Hindlimb muscle (tissue), 1 donor: ENCODE results near the gene TBX15. TPM values are rescaled to one million over a fixed set of nuclear protein-coding genes. Genes with fewer than 3 reads are reported as not detected.
"Not testable (repeated sequence)": the region's sequence is repeated elsewhere in the genome, so short reads cannot be mapped to it uniquely, and the experiment has no call there.

Experiments used
- DNase-seq: peaks from one replicate; pipeline ENCODE4 v3.0.0-alpha.2; 2013
- polyA plus RNA-seq: library from polyadenylated mRNA; unstranded; fragments of 120-200 nt; gene quantifications from one replicate; pipeline ENCODE4 v1.2.1, GENCODE V29; 2013; ENCODE audit not compliant: insufficient read length

The TBX15 gene
- polyA plus RNA-seq, 1 donor = 61.2 TPM

DNA sequence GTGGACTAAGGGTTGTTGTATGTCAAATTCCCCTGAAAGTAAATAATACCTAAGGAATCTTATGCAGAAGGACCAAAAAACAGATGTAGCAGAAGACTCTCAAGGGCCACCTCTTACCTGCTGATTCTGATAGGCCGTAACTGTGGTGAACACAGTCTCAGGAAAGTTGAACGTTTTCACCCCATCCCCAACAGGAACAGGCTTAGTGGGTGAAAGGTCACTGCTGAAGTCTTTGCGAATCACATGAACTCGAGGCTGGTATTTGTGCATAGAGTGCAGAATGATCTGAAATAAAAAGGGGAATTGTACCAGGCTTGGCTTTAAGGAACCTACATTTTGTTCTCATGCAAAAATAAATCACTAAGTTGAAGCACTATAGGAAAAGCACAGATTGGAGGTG, 64.8 kb downstream of the TBX15 start:
- no peak for DNase-seq

DNA sequence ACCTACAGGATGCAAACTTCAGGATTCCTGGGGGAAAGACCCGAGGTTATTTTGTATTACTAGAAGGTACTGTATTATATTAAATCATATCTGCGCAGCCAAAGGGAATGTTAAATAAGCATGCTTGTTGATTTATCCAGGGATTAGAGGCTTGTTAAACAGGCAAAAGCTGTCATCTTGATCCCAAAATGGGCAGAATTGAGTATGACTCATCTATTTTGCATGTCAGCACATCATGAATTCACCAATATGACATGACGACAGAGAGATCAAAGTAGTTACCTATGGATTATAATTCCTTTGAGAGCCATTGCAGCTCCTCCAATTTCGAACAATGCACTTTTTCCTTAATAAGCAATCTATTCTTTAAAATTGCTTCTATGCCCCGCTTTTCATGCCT, 66.1 kb downstream of the TBX15 start:
- no peak for DNase-seq

DNA sequence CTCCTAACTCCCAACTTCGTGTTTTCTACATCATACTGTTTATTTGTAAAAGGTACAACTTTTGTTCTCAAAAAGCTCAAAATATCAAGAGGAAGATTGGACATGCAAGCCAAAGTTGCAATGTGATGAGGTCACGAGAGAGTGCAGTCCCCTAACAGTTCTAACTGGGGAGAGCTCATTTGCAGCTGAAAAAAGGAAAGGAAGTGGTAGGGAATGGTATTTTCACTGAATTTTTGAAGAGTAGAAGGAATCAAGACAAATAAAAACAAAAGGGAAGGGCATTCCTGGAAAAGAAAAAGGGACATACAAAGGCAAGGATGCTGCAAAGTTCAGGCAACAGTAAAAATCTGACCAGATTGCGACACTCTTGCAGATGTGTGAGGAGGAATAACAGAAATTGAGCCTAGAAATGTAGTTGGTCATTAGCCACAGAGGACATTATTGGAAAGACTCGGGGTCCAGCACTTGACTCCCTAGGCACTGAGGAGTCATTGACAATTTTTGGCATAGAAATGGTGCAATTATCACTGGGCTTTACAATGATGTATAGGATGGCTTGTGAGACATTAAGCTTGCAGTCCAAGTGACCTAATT, 67.9 kb downstream of the TBX15 start:
- DNase-seq = no peak

DNA sequence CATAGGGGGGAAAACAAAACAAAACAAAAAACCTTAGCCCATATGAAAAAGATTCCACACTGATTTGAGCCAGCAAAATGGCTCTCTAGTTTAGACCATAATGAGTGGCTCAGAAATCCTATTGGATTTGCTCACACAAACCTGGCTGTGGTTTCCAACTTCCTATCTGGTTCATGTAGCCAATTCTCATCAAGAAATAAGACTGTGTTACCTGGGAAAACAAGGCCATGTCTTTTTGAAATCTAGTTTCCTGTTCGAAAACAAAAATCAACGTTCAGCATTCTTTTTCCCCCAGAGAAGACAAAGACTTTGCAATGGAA, 69.2 kb downstream of the TBX15 start:
- DNase-seq = no peak

DNA sequence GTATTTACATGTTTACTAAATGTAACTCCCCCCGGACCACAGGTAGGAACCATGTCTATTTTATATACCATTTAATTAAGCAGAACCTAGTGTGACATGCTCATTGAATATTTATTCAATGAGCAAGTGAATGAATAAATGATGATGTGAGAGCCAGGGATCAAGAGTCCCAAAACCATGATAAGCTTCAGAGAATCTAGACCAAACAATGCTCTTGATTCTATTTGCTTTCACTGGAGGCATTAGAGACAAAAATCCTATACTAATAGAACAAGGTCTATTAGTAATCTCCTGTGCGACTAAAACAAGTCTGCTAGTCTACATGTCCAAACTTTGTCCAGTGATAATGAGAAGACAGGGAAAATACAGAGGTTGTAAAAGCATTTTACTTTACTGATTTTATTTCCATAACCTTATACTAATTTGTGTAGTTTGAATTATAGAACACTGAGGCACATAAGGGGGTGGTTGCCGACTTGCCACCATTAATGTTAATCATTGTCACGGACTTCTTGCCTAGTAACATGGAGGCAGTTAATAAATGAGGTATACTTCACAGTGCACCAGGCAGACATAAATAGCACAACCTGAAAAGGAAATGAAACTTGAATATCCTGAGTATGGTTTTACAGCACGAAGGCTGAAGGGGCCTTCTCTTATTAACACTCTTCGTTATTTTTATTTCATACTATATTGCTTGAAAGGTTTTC, 69.8 kb downstream of the TBX15 start:
- DNase-seq = no peak

DNA sequence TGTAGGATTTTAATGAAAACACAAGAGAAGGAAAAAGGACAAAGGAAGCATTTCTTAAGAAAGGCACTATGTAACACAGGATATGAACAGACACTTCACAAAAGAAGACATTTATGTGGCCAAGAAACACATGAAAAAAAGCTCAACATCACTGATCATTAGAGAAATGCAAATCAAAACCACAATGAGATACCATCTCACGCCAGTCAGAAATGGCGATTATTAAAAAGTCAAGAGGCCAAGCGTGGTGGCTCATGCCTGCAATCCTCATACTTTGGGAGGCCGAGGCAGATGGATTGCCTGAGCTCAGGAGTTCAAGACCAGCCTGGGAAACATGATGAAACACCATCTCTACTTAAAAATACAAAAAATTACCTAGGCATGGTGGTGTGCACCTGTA, 71.8 kb downstream of the TBX15 start:
- not testable (repeated sequence) for DNase-seq

DNA sequence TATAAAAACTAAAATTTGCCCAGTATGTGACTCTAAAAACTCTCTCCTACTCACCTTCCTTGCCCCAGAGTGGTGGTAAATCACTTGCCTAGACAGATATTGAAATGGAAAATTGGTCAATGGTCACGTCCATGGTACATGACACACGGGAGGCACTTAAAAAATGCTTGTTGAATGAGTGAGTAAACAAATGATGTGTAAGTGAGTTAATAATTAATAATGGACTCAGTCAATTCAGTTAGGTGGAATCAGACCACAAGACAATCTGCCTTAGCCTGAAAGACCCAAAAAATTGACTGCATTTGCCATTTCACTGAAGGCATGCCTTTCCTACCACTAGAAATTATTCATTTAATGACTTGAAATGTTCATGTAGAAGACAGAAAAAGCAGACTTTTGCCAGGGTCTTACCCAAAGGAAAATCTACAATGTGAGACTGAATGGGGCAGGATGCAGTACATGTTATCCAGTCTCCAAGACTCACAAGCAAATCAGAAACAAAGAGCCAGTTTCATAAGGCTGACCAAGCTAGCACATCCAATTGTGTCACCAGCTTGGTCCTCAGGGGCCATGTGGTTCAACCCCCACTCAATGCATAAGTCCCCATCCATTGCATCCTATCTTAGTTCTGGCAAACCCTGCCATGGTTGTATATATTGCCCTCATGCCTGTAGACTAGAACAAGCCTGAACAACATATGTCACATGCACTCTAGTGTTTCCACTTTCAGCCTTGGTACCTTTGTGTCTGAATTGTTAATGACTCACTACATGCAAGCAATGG, 73.6 kb downstream of the TBX15 start:
- no peak for DNase-seq

DNA sequence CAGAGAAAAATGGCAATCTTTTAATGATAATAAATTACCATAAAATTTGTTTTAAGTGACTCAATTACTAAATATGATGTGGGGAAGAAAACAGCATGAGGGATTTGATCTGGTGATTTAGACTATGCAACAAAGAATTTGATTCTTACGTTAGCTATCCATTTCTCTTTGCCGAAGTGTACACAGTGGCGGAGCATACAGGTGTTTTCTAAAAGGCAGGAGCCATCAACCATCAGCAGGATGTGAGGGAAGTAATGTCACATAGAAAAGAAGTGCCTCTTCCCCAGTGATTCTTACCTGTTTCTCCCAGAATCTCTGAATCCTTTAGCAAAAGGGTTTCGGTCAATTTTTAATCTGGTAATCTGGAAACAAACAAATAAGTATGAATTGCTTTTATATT, 74.3 kb downstream of the TBX15 start:
- no peak for DNase-seq

DNA sequence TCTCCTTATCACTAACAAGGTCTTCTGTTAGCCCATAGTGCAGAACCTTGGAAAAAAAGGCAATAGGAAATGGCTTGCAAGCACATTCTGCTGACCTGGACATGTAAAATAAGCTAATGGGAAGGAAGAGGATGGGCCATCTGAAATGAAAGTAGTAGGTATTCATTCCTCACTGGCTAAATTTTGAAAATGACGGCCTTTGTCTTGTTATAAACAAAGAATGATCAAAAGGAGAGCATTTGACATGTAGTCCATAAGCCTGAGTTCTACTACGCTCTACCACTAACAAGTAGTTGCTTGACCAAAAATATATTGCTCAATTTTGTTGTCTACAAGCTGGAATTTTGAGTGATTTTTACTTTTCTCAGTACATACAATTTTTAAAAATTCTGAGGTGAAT, 75.6 kb downstream of the TBX15 start:
- DNase-seq = no peak

DNA sequence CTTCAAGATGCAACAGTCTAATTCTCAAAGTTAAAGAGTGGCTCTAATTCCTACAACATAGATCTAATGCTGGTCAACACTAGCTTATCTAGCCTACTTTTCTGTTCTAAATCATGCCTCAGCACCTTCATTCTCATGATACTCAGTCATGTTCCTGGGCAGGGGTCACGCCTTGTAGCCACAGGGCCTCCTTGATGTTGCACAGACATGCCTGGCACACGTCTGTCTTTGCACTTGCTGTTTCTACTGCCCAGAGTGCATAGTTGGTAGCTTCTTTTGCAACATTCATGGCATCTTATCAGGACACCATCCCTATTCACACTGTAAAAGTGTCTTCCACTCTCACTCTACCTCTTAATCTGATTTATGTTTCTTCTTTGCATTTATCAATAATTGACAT, 76.6 kb downstream of the TBX15 start:
- DNase-seq = no peak

DNA sequence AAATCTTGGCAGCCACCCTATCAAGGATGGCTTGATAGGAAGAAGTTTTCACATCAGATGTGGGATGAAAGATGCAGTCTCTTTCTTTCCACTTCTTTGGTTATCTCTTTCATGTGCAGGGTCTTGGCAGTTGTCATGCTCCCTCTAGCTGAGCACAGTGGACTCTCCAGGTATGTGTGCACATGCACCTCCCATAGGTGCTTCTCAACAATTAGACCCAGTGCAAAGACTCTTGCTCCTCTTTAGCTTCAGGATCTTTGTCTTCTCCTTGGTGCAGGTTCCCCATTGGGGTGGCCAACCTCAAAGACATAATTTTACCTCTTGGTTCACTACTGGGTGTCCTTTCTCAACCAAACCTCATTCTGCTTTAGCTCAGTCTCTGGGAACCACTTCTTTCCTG, 80.7 kb downstream of the TBX15 start:
- no peak for DNase-seq

DNA sequence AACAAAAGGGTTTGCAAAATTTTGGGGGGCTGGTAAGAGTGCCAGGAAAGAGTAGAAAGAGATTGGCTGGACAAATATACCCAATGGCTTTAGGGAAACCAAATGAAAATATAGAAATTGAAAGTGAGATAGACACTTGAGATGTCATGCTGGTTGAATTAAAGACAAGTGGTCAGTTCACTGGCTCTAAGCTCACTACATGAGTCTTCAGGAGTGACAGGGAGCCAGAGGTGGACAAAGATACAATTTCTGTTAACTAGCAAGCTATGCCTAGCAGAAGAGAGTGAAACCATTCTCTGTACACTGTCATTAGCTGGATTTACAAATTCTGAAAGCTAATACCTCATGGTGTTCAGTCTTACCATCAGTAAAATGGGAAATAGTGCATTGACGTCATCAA, 82.5 kb downstream of the TBX15 start:
- no peak for DNase-seq

DNA sequence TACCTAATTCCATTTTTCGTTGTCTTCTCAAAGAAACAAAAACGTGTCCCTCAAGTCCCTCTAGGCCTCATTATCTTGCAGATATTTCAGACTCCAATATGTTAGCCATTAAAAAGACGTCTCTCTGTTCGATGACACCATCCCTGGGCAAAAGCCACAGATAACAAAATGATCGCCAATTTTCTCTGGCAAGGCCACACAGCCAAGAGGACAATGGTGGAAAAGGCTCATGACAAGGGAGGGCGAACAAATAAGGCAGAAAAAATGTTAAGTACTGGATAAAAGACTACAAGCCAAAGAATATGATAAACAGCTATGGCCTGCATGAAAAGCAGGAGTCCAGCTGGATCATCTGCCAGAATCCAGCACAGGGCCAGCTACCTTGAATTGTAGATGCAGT, 82.9 kb downstream of the TBX15 start:
- DNase-seq = peak; percentile 34

DNA sequence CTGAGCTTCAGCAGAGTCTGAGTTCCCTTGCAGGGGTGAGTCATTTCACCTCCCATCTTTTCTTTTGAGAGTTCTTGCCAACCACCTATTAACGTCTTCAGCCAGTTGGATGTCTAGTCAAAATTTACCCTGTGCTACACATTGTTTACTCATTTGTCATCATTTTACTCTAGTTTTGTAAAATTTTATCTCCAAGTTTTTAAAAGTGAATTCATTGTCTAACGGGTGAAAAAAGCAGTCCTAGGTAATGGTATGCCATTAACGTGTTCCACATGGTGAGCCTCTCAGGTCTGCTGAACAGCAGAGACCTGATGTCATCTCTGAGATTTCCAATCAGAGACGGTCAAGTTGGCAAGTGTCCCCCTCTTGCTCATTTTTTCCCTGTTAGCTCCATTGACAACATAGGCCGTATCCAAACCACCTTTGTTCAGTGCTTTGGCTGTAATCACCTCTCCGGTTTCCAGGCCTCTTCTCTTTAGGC, 85.4 kb downstream of the TBX15 start:
- peak; percentile 68 for DNase-seq

DNA sequence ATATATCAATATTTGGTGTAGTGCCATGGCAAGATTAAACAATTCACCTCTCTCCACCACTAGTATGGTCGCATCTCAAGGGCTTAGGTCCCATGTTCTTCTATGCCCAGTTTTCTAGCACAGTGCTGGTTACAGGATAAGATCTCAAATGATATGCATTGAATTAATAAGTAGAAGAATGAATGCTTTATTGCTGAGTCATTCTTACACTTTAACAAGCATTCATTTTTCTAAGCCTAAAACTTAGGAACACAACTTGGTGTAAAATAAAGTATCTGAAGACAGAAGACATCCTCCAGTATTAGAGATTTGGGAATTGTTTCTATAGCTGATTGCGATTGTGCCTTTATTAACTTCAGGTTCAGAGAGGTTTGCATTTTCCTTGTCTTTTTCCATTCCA, 85.8 kb downstream of the TBX15 start:
- DNase-seq = no peak

DNA sequence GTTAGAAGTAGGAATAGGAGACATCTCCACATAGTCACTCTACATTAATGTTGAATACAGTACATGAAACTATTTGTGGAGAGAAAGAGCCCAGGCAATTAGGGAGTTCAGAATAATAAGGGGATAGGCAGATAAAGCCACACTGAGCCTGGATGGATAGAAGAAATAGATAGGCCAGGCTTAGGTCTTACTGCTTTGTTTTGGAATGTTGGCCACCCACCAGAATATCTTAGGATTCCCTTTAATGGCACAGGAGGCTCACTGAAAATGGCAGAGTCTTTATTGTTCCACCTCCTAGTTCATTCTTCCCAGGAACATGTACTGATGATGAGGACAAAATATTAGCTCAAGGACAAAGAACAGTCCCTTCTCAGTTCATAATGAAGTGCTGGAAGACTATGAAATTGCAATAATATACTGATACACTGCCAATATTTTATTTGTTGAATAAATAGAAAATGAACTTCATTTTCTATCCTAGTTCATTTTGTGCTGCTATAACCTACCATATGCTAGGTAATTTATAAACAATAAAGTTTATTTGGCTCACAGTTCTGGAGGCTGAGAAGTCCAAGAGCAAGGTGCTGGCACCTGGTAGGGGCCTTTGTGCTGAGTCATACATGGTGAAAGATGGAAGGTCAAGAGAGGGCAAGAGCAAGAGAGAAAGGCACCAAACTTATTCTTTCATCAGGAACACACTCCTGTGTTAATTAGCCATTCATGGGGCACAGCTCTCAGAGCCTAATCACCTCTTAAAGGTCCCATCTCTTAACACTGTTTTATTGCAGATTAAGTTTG, 87.3 kb downstream of the TBX15 start:
- no peak for DNase-seq

DNA sequence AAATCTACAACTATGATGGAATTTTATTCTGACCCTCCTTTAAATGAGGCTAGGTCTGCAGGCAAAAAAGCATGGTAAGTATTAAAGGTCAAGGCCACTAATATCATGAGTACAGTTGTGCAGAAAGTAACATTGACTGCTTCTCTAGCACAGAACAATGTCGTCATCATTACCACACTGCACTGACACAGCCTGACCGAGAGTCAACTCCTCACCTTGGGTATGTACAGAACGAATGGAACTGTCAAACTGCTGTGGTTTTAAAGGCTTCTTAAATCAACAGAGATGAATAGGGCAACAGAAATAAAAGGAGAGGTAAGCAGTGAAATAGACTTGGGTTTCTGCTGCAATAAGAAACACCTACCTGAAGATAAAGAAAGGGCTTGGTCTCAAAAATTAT, 88.8 kb downstream of the TBX15 start:
- no peak for DNase-seq

DNA sequence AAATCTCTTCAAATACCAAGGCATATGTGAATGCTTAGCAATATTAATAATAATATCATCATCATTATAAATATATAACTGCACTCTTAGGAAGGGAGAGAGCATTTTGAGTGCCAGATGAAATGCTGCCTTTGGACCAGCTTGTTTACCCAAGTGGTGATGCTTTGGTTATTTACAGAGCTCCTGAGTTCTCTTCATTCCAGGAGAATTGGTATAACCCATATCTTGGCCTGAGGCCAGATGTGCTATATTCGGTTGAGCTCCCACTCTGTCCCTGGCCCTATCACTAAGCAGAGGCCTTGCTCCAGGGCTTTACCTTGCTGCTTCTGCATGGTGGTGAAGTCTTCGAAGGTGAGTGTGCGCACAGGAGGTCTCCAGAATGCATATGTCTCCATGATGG, 89.4 kb downstream of the TBX15 start:
- DNase-seq = no peak

DNA sequence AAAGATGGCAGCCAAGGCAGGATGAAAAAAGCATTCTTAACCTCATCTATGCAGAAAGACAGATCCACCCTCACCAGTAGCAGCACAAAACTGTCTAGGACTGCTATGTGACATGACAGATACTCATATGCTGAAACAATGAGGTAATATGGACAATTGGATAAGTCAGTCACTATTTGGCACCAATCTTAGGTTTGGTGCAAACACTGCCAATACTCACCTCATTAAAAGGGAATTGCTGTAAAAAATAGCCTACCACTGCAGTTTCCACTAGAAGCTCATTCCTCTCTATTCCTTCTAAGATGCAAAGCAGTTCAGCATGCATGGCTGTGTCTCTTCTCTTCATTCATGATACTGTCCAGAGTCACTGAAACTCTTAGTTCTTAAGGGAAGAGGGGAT, 91.7 kb downstream of the TBX15 start:
- DNase-seq = no peak

DNA sequence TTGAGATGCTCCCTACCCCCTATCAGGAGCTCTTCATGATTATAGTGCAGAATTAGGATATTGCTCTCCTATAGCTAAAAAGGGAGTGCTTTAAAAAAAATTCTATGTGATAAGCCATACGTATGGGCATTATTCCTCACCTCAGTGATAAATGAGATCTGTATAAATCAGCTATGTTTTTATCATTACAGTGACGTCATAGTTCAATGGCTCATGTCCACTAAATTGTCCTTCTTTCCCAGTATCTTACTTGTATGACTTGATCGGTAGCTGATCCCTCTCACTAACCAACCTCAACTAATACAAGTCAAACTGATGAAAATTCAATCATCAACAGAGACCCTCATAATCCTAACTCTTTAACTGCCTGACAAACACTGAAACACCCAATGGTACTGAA, 93.3 kb downstream of the TBX15 start:
- no peak for DNase-seq

DNA sequence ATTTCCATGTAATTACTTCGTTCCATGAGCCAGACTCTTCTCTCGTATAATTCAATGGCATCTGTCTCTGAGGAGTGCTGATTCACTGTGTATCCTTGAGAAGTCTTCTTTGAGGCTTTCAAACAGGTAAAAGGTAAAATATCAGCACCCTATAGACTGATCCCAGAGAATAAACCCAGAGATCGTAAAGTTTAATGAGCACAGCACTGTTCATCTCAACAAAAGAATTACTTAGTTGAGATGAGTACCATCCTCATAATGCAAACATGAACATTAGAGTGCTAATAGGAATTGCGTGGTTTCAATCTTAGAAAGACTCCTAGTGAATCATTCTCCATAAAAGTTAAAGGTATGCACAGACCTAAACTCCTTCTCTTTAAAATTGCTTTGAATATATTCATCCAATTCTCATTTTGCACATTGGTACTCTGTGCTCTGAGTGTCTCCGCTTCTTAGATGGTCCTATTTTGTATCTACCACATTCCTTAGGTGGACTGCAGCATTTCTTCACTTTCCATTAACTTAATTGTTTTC, 97.2 kb downstream of the TBX15 start:
- DNase-seq = no peak

DNA sequence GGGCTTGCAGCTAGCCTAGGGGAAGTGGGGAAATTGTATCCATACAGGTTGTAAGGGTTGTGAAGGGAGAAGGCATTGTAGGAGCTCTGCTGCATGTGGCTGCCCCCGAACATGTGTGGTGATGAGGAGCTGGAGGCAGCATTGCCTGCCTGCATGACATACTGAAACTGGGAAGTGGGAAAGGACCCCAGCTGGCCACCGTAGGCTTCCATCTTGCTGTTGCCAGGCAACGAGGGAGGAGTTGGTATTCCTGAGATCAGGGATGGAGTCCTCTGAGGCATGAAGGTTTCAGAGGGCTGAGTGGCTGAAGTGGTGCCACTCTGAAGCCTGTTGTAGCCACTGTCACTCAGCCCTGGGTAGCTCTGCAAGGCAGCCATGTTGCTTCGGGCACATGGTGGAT, 103.2 kb downstream of the TBX15 start:
- no peak for DNase-seq

DNA sequence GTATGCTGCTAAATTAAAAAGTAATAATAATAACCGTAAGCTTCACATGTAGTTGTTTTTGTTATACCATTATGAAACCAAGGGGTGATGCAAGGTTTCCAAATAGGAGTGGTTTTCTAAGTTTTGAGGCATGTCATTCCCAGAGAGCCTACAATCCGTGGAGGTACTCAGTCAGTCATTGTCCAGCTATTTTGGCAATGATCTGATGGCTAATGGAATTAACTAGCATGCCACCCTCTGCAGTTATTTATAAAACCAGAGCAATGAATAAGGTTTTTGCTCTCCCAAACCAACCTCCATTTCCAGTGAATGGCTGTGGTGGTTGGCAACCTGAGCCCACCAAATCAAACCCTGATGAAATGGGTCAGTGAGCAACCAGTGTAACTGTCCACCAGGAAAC, 106.4 kb downstream of the TBX15 start:
- DNase-seq = no peak
